ENCODE data around the gene INSC.

INSC gene

GRCh38 chr11:15186146-15186545, 71.4 kb downstream of the INSC start:
- DNase-seq (ENCODE audit: low read depth): no peak

- DNase-seq (ENCODE audit: low read depth): no peak
Observed at GRCh38 chr11:15189189-15189588, 74.5 kb downstream of the INSC start.

GRCh38 chr11:15189641-15190365, 75.1 kb downstream of the INSC start:
- no peak for DNase-seq (ENCODE audit: low read depth)

GRCh38 chr11:15190611-15191010, 75.9 kb downstream of the INSC start:
- DNase-seq (ENCODE audit: low read depth): no peak

- DNase-seq (ENCODE audit: low read depth): no peak
Observed at GRCh38 chr11:15192005-15192556, 77.4 kb downstream of the INSC start.

- DNase-seq (ENCODE audit: low read depth): no peak
Observed at GRCh38 chr11:15194671-15195415, 80.1 kb downstream of the INSC start.

DNA sequence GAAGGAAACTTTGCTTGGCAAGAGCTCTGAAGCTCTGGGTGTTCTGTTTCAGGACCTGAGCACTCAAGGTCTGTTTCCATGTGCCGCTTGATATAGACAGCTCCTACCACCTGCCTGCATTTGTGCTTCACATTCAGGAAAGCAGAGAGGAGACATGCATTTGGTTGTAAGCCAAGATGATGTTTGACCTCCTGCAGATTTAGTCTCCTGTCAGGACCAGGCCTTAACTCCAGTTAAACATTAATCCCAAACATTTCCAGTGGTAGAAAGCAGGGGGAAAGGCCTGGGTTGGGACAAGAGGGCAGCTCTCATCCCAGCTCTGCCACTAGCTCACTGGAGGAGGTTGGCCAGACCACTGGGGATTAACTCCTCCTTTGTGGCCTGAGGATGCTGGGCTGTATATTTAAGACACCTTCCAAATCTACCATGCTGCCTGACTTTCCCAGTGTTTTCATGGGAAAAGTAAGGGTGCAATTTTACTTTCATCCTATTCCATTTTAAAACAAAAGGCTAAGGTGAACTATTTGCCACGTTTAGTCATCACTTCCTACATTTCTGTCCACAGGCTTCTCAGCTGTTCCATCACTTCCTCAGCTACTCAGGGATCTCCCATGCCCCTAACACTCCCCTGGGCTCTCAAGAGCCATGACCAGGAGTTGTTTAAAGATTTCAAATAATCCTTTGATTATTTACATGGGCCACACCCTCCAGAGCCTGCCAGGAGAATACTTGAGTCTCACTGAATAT, 80.9 kb downstream of the INSC start:
- no peak for DNase-seq (ENCODE audit: low read depth)

GRCh38 chr11:15196704-15197103, 82.0 kb downstream of the INSC start:
- DNase-seq (ENCODE audit: low read depth): no peak

GRCh38 chr11:15197696-15198095, 83.0 kb downstream of the INSC start:
- DNase-seq (ENCODE audit: low read depth): no peak

- no peak for DNase-seq (ENCODE audit: low read depth)
Observed at GRCh38 chr11:15198284-15198683, 83.6 kb downstream of the INSC start.

- no peak for DNase-seq (ENCODE audit: low read depth)
Observed at GRCh38 chr11:15199693-15200092, 85.0 kb downstream of the INSC start.

DNA sequence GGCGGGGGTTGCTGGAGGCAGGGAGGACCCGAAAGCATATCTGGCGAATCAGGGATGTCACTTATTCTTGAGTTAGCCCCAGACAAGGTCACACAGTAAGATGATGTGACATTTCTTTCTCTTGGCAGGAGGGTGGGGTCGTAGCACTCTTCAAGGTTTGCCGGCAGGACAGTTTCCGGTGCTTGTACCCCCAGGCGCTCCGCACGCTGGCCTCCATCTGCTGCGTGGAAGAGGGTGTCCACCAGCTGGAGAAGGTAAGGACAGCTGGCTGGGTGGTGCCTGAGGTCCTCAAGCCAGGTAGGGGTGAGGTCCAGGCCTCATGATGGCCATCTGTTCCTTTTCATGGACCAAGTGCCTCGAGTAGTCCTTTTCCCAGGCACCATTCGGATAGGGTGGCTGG, 86.0 kb downstream of the INSC start:
- DNase-seq (ENCODE audit: low read depth): no peak

- no peak for DNase-seq (ENCODE audit: low read depth)
Observed at GRCh38 chr11:15201586-15201985, 86.9 kb downstream of the INSC start.

GRCh38 chr11:15202626-15203025, 87.9 kb downstream of the INSC start:
- DNase-seq (ENCODE audit: low read depth): no peak

DNA sequence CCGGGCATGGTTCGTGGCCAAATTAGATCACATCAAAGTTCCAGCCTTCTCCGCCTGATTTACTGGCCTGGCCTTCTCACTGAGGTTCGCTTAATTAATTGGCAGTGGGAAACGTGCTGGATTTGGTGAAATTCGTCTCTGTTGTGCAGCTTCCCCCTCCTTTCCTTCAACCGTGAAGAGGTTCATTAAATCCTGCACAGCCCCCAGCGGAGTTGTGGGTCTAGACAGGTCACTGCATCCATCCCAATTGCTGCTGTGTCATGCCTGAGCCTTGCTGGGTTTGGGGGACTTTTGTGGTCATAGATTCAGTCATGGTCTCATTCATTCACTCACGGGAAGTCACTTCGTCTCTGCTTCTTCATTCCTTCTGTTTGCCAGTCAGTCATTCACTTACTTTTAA, 90.0 kb downstream of the INSC start:
- DNase-seq (ENCODE audit: low read depth): no peak

- no peak for DNase-seq (ENCODE audit: low read depth)
Observed at GRCh38 chr11:15206791-15207190, 92.1 kb downstream of the INSC start.

GRCh38 chr11:15208378-15209222, 93.9 kb downstream of the INSC start:
- peak; percentile 59 for DNase-seq (ENCODE audit: low read depth)

DNA sequence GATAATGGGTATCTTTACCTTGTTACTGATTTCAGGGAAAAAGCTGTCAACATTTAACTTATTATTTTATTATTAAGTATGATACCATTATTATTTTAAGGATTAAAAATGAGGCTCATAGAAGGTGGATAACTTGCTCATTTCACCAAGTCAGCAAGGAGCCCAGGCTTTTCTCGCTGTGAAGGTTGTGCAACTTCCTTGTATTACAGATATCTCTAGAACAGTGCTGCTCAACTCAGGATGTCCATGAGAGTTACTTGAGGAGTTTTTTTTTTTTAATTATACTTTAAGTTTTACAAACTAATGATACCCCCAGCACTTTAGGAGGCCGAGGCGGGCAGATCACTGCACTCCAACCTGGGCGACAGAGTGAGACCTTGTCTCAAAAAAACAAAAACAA, 98.2 kb downstream of the INSC start:
- no peak for DNase-seq (ENCODE audit: low read depth)

- DNase-seq (ENCODE audit: low read depth): no peak
Observed at GRCh38 chr11:15213471-15214231, 98.9 kb downstream of the INSC start.

DNA sequence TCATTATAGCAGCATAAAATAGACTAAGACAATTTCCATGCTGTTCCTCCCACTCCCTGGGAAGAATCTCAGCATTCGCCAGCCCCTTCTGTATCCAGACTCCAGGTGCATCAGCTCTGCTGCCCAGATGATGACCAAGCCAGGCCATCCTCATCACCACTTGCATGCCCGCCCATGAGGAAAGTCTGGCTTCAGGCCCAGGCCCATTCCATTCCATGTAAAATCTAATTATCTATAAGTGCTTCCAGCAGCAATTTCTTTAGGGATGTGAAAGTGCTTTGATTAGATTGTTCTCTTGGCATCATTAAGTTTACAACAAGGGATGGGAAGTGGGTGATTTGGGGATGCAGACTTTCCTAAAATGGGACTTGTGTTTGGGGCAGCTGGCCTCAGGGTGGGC, 100.3 kb downstream of the INSC start:
- no peak for DNase-seq (ENCODE audit: low read depth)

DNA sequence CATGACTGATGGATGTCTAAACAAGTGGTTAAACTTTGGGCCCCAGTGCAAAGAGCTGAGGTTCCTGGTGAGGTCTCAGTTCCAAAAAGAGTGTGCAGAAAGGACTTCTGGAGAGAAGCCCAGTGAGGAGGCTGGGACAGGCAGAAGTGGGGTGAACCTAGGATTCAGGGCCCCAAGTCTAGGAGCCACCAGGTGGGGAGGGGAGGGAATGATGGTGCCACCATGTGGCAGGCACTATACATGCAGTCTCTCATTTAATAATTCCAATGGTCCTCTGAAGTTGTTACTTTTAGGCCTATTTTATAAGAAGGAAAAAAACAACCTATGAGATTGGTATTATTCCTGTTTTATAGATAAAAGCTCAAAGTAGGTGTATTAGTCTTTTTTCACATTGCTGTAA, 102.0 kb downstream of the INSC start:
- DNase-seq (ENCODE audit: low read depth): no peak
